Measurements from ENCODE around the gene ARL5C.
A peak's percentile ranks its signal among the peaks of the same experiment; 100 is the strongest.

ARL5C gene

DNA sequence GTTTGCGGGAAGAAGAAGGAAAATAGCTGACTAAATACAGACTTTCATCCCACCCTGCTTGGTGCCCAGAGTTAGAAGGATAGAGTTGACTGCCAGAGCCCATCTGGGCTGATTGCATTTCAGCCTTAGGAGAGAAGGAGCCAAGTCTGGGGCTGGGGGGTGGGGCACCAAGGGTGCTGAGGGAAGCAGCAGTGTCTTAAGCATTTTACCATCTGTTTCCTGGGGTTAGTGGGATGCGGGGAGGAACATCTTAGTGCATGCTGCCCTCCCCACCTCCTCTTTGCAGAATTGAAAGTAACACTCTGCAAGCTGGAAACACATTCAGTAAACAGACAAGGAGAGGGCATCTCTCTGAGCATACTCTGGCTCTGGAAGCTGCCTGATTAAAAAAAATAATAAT, 1.5 kb upstream of the ARL5C start:
- H3K4me1 ChIP-seq (ENCODE audit: control insufficient read depth, low read length): peaks cover 24% of the 10 kb centered on the region
- peaks cover 6% of the 10 kb centered on the region; the same call in 1 of the 2 replicates for H3K27me3 ChIP-seq (ENCODE audit: control insufficient read depth, low read length)
- no peaks in the 10 kb centered on the region for H3K9me2 ChIP-seq (replicated peaks; ENCODE audit: control insufficient read depth, low read length)
- no peaks in the 10 kb centered on the region for H3K36me3 ChIP-seq (ENCODE audit: control insufficient read depth, low read length)
- H3K4me3 ChIP-seq (ENCODE audit: low read length): no peak overlapping the region
- H3K27ac ChIP-seq (ENCODE audit: low read depth, low read length): no peak overlapping the region
- TF ChIP-seq, protein P1, sequence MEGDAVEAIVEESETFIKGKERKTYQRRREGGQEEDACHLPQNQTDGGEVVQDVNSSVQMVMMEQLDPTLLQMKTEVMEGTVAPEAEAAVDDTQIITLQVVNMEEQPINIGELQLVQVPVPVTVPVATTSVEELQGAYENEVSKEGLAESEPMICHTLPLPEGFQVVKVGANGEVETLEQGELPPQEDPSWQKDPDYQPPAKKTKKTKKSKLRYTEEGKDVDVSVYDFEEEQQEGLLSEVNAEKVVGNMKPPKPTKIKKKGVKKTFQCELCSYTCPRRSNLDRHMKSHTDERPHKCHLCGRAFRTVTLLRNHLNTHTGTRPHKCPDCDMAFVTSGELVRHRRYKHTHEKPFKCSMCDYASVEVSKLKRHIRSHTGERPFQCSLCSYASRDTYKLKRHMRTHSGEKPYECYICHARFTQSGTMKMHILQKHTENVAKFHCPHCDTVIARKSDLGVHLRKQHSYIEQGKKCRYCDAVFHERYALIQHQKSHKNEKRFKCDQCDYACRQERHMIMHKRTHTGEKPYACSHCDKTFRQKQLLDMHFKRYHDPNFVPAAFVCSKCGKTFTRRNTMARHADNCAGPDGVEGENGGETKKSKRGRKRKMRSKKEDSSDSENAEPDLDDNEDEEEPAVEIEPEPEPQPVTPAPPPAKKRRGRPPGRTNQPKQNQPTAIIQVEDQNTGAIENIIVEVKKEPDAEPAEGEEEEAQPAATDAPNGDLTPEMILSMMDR (IDR thresholded peaks at IDR 0.05; ENCODE audit: low read depth, low read length, poor library complexity, severe bottlenecking): no peak
- no peak for TF ChIP-seq EZH2phosphoT487 (IDR thresholded peaks at IDR 0.05; ENCODE audit: borderline replicate concordance, low read length)
- no peaks in the 10 kb centered on the region for H4K20me1 ChIP-seq (ENCODE audit: control insufficient read depth, insufficient read depth, low read depth, low read length)
- no peak overlapping the region for H3K4me2 ChIP-seq (ENCODE audit: low read length)
- no peaks in the 10 kb centered on the region for H3K79me2 ChIP-seq (ENCODE audit: control insufficient read depth, low read length)
- no peaks in the 10 kb centered on the region for H3K9me3 ChIP-seq (ENCODE audit: control insufficient read depth, insufficient read depth, low read length)
- H3F3A ChIP-seq (ENCODE audit: control insufficient read depth, insufficient read depth): peaks cover 2% of the 10 kb centered on the region; the same call in 1 of the 2 replicates

DNA sequence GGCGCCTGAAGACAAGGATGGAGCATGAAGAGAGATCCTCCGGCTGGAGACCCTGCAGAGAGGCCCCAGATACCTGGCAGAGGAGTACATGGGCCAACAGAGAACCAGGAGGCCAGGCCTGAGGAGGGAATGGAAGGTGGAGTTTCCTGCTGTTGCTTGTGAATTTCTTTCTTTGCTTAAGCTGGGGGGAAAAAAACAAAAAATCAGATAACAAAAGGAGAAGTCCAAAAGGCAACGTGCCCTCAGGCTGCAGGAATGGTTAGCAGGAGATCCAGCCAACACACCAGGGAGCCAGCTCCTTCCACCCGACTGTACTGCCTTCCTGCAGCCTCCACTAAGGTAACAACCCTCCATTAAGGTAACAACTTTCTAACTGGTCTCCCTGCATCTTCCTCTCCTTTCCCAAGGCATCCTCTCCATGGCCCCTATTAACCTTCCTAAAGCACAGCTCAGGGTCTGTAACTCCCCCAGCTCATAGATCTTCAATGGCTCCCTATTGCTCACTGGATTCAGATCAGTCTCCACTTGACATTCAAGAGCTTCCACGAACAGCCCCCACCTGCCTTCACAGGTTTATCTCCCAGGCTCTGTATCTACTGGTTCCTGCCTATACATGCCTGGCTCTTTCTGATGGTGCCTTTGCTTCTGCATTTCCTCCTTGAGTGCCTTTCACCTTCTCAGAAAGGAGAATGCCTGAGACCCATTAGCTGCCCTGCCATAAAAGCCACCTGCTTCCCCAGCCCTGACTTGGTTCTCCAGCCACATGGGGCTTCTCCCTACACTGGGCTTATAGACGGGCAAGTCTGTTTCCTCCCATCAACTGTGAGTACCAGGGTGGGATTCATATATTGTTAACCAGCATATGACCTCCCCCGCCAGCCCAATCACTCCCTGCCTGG, 725 bp upstream of the ARL5C start:
- Histone ChIP-seq H3K79me2 (ENCODE audit: control insufficient read depth, low read length) (no peaks in the 10 kb centered on the region), H3K4me2 (ENCODE audit: low read length) (no peak overlapping the region), H3K9me3 (ENCODE audit: control insufficient read depth, insufficient read depth, low read length) (no peaks in the 10 kb centered on the region), H3K36me3 (ENCODE audit: control insufficient read depth, low read length) (no peaks in the 10 kb centered on the region), H3F3A (ENCODE audit: control insufficient read depth, insufficient read depth) (peaks cover 2% of the 10 kb centered on the region; the same call in 1 of the 2 replicates), H3K27me3 (ENCODE audit: control insufficient read depth, low read length) (peaks cover 6% of the 10 kb centered on the region; the same call in 1 of the 2 replicates), H3K27ac (ENCODE audit: low read depth, low read length) (no peak overlapping the region), H4K20me1 (ENCODE audit: control insufficient read depth, insufficient read depth, low read depth, low read length) (no peaks in the 10 kb centered on the region), H3K4me3 (ENCODE audit: low read length) (no peak overlapping the region), H3K9me2 (replicated peaks; ENCODE audit: control insufficient read depth, low read length) (no peaks in the 10 kb centered on the region), H3K4me1 (ENCODE audit: control insufficient read depth, low read length) (peaks cover 24% of the 10 kb centered on the region)
- no peak for TF ChIP-seq EZH2phosphoT487 (IDR thresholded peaks at IDR 0.05; ENCODE audit: borderline replicate concordance, low read length)
- TF ChIP-seq, protein P1 (IDR thresholded peaks at IDR 0.05; ENCODE audit: low read depth, low read length, poor library complexity, severe bottlenecking): no peak

DNA sequence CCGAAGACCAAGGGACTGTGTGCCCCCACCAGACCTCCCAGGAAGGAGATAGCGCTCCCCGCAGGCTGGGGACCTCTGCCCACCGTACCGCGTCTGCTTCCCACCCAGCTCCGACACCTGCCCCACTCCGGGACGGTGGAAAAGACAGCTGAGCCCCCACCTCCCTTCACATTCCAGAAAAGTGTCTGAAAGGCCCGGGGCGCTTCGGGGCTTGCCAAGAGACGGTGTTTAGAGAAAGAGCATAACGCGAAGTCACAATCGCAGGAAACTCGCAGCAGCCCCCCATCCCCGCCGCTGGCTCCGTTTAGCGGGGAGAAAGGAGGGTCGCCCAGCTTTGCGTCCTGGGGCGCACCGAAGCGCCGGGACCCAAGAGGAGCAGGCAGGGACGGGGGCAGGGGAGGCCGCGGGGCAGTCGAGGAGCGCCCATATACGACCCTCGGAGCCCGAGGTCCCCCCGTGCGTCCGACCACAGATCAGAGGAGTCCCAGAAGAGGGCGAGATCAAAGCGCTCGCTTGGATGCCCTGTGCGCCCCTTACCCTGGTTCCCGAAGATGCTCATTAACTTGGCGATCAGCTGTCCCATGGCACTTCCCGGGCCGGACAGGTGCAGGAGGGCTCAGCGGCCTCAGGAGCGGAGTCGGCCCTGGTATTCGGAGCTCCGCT, 652 bp downstream of the ARL5C start:
- Histone ChIP-seq H4K20me1 (ENCODE audit: control insufficient read depth, insufficient read depth, low read depth, low read length) (no peaks in the 10 kb centered on the region), H3K27ac (ENCODE audit: low read depth, low read length) (no peak overlapping the region), H3K79me2 (ENCODE audit: control insufficient read depth, low read length) (no peaks in the 10 kb centered on the region), H3K9me3 (ENCODE audit: control insufficient read depth, insufficient read depth, low read length) (no peaks in the 10 kb centered on the region), H3K36me3 (ENCODE audit: control insufficient read depth, low read length) (no peaks in the 10 kb centered on the region), H3K27me3 (ENCODE audit: control insufficient read depth, low read length) (peaks cover 6% of the 10 kb centered on the region; the same call in 1 of the 2 replicates), H3K4me3 (ENCODE audit: low read length) (peak overlapping the region; percentile 76), H3K4me2 (ENCODE audit: low read length) (peak overlapping the region; percentile 87), H3K9me2 (replicated peaks; ENCODE audit: control insufficient read depth, low read length) (no peaks in the 10 kb centered on the region), H3K4me1 (ENCODE audit: control insufficient read depth, low read length) (peaks cover 20% of the 10 kb centered on the region), H3F3A (ENCODE audit: control insufficient read depth, insufficient read depth) (peaks cover 2% of the 10 kb centered on the region; the same call in 1 of the 2 replicates)
- TF ChIP-seq EZH2phosphoT487 (IDR thresholded peaks at IDR 0.05; ENCODE audit: borderline replicate concordance, low read length): no peak
- TF ChIP-seq, protein P1 (IDR thresholded peaks at IDR 0.05; ENCODE audit: low read depth, low read length, poor library complexity, severe bottlenecking): no peak

Measured in DOHH2 (cell line).